ENCODE results near the gene SNAI3. TPM values are rescaled to one million over a fixed set of nuclear protein-coding genes. Genes with fewer than 3 reads are reported as not detected.
A peak's percentile ranks its signal among the peaks of the same experiment; 100 is the strongest.

SNAI3 gene
- total RNA-seq, 2 donors from 2014 or later = 0.43 to 0.56 TPM

- DNase-seq (ENCODE audit: low spot score) = no peak
- intact Hi-C loops (cut with DNase I) = loop anchor here in 1 of 2 donors (10.0 kb wide), 1 partner anchor 938 kb away; no protein-coding TSS in a partner anchor
Observed at GRCh38 chr16:88706965-88707826, 20.9 kb upstream of the SNAI3 start.

GRCh38 chr16:88706229-88706964, 20.1 kb upstream of the SNAI3 start, which contains the start of the genes CTU2 and RNF166:
Gene CTU2, plus strand, starts transcription at chr16:88706503. Its CDS starts 28 bp downstream, at chr16:88706531.
Gene RNF166, minus strand, starts transcription at chr16:88706408. Its CDS starts 83 bp downstream, at chr16:88706325.
- DNase-seq (ENCODE audit: low spot score) = peak; percentile 98
- intact Hi-C loops (cut with DNase I) = loop anchor here in 1 of 2 donors (10.0 kb wide), 1 partner anchor 938 kb away; no protein-coding TSS in a partner anchor

- DNase-seq (ENCODE audit: low spot score) = no peak
- intact Hi-C loops (cut with DNase I) = loop anchor here in 1 of 2 donors (10.0 kb wide), 1 partner anchor 939 kb away; no protein-coding TSS in a partner anchor
Observed at GRCh38 chr16:88705801-88706228, 19.5 kb upstream of the SNAI3 start.

- DNase-seq (ENCODE audit: low spot score) = no peak
Observed at GRCh38 chr16:88705076-88705684, 18.9 kb upstream of the SNAI3 start.

GRCh38 chr16:88703486-88704309, 17.4 kb upstream of the SNAI3 start:
- DNase-seq (ENCODE audit: low spot score) = no peak
- intact Hi-C loops (cut with DNase I) = loop anchor here in 1 of 2 donors (10.0 kb wide), 1 partner anchor 941 kb away; no protein-coding TSS in a partner anchor

More at GRCh38 chr16:88705076-88705684, 18.9 kb upstream of the SNAI3 start:
- intact Hi-C loops (cut with DNase I) = loop anchor here in 1 of 2 donors (10.0 kb wide), 1 partner anchor 940 kb away; no protein-coding TSS in a partner anchor

GRCh38 chr16:88702371-88703210, 16.3 kb upstream of the SNAI3 start:
- DNase-seq (ENCODE audit: low spot score) = no peak
- intact Hi-C loops (cut with DNase I) = loop anchor here in 1 of 2 donors (10.0 kb wide), 1 partner anchor 942 kb away; no protein-coding TSS in a partner anchor

- intact Hi-C loops (cut with DNase I) = loop anchor here in 1 of 2 donors (10.0 kb wide), 1 partner anchor 943 kb away; no protein-coding TSS in a partner anchor
Observed at GRCh38 chr16:88701581-88702370, 15.5 kb upstream of the SNAI3 start.

GRCh38 chr16:88700636-88701482, 14.6 kb upstream of the SNAI3 start:
- peak; percentile 98 for DNase-seq (ENCODE audit: low spot score)
- intact Hi-C loops (cut with DNase I) = loop anchor here in 1 of 2 donors (10.0 kb wide), 1 partner anchor 944 kb away; no protein-coding TSS in a partner anchor

More at GRCh38 chr16:88701581-88702370, 15.5 kb upstream of the SNAI3 start:
- DNase-seq (ENCODE audit: low spot score) = no peak

- no peak for DNase-seq (ENCODE audit: low spot score)
- intact Hi-C loops (cut with DNase I) = loop anchor here in 1 of 2 donors (10.0 kb wide), 1 partner anchor 945 kb away; no protein-coding TSS in a partner anchor
Observed at GRCh38 chr16:88700322-88700635, 14.0 kb upstream of the SNAI3 start.

- intact Hi-C loops (cut with DNase I) = no loop called here
- no peak for DNase-seq (ENCODE audit: low spot score)
Observed at GRCh38 chr16:88699180-88699579, 12.9 kb upstream of the SNAI3 start.

- intact Hi-C loops (cut with DNase I) = no loop called here
- DNase-seq (ENCODE audit: low spot score) = no peak
Observed at GRCh38 chr16:88698646-88699045, 12.3 kb upstream of the SNAI3 start.

GRCh38 chr16:88697831-88698615, 11.7 kb upstream of the SNAI3 start:
- intact Hi-C loops (cut with DNase I) = no loop called here
- DNase-seq (ENCODE audit: low spot score) = no peak

- intact Hi-C loops (cut with DNase I) = no loop called here
- no peak for DNase-seq (ENCODE audit: low spot score)
Observed at GRCh38 chr16:88697116-88697830, 11.0 kb upstream of the SNAI3 start.

GRCh38 chr16:88696441-88696840, 10.1 kb upstream of the SNAI3 start:
- intact Hi-C loops (cut with DNase I) = no loop called here
- no peak for DNase-seq (ENCODE audit: low spot score)
